Peyer's patch (tissue), 4 donors: ENCODE measurements around the gene HDAC9.

Experiments
- CTCF ChIP-seq, 6 experiments: fragments of 450-650 bp in 4 of 6; fragments of 200-600 bp in 2 of 6; sonication (generic) in 1 of 6; IDR thresholded peaks; one replicate each; pipeline ENCODE4 v1.5.1; 2017 to 2019; ENCODE audit warnings: antibody characterized with exemption in 6 of 6, mild to moderate bottlenecking in 3 of 6, moderate library complexity in 1 of 6
- POLR2A ChIP-seq, 2 donors: fragments of 450-650 bp; IDR thresholded peaks; one replicate each; pipeline ENCODE4 v1.5.1; 2017; ENCODE audit warnings: antibody characterized with exemption in 2 of 2, mild to moderate bottlenecking in 2 of 2, moderate library complexity in 2 of 2

- TF ChIP-seq CTCF (IDR thresholded peaks at IDR 0.05): no peak
- TF ChIP-seq POLR2A (IDR thresholded peaks at IDR 0.05): no peak
These were observed 335.9 kb downstream of the HDAC9 start for GRCh38 chr7:18831419-18831818.
